CD4-positive, alpha-beta T cell treated with Interleukin-15 for 4 hours (primary cell): ENCODE measurements around the gene CERS5.

Experiments
- DNase-seq: peaks from one replicate; pipeline ENCODE4 v3.0.0-alpha.2; 2020; ENCODE audit warnings: low spot score

The CERS5 gene

GRCh38 chr12:50167049-50167828 lies at the start of gene CERS5:
Gene CERS5, minus strand, starts transcription at chr12:50167369. Its CDS starts 72 bp downstream, at chr12:50167297.
- peak; percentile 97 for DNase-seq

- DNase-seq: no peak
These were observed 47.9 kb upstream of the CERS5 start for GRCh38 chr12:50215033-50215432.

GRCh38 chr12:50214018-50214417 lies 46.8 kb upstream of the CERS5 start:
- DNase-seq: no peak

DNA sequence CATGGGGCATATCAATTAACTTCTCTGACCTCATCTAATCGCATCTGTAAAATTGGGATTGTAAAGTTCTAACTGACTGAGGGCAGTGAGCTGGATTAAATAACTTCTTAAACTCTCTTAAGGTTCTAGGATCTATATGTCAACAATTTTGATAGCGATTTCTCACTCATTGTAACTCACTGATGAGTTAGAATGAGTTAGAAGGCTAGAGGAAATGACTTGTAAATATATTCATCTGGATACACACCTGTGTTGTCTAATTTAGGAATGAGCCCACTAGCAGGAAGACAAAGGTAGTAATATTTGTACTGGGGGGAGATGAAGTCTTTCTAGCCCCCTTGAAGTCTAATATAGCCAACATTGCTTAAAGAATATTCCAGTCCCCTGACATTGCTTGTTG lies 46.3 kb upstream of the CERS5 start:
- no peak for DNase-seq

DNA sequence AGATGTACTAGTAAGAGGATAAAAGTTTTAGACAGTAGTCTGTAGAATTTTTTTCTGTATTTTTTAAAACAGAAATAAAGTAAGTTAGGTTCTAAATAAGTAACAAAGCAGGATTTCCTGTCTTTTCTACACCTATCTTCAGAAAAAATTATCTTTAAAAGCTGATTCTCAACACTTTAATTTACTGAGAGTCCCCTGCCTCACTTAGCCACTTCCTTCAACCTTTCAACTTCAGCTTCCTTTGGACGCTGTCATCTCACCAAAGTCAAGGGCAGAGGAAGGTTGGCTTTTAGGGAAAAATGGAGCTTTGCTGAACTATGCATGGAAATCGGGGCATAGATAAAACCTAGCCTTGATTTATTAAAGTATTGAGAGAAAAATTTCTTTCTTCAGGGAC lies 44.9 kb upstream of the CERS5 start:
- no peak for DNase-seq

DNA sequence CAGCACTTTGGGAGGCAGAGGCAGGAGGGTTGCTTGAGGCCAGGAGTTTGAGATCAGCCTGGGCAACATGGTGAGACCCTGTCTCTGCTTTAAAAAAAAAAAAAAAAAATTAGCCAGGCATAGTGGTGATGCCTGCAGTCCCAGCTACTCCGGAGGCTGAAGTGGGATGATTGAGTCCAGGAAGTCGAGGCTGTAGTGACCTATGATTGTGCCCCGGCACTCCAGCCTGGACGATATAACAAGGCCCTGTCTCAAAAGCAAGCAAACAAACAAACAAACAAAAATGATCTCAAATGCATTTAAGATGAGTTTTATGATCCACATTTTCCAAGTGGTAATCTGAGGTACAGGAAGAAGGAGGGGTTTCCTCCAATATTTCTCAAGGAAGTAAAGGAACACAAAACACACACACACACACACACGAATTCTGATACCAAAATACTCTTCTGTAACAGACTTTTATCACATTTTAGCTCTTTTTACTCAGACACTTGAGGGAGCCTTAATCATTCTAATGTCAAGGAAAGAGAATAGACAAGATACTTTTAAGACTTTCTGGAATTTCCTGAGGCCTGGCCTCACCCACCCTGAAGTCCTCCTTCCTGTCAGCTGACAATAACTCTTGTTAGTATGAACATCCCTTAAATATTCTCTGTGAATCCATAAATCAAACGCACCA lies 44.4 kb upstream of the CERS5 start:
- peak; percentile 20 for DNase-seq

DNA sequence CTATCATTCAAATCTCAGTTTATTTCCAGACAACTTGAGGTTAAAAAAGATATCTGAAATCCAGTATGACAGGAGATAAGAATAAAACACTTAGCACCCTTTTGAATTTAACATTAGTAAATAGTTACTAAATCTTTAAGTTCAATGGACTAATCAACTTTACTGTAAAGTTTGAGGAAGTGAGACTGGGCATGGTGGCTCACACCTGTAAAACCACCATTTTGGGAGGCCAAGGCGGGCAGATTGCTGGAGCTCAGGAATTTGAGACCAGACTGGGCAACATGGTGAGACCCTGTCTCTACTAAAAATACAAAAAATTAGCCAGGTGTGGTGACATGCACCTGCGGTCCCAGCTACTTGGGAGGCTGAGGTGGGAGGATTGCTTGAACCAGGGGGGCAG lies 40.3 kb upstream of the CERS5 start:
- no peak for DNase-seq

DNA sequence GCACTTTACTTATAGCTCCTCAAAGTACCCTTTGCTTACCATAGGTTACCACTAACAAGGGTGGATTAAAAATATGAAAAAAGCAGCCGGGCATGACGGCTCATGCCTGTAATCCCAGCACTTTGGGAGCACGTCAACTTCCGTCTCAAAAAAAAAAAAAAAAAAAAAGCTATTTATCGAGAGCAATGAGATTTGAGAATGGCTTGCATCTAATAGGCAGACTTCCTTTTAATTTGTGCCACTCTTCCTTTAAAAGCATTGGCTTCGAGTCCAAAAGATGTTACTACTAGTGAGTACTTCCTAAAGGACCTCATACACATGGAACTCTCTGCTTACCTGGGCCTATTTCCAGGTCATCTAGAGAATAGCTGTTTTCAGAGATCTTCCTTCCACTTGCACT lies 38.5 kb upstream of the CERS5 start:
- no peak for DNase-seq

DNA sequence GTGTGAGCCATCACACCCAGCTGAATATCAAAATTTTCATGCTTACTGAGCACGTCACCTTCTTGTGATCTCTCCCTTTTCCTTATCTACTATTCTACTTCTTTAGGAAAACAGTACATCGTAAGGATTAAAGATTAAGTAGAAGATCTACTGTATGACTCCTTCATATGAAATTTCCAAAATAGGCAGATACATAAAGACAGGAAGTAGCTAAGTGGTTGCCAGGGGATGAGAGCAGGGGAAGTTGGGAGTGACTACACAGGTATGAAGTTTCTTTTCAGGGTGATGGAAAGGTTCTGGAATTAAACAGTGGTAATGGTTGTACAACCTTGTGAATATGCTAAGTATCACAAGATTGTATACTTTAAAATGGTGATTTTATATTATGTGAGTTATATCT lies 36.5 kb upstream of the CERS5 start:
- no peak for DNase-seq

GRCh38 chr12:50201987-50202521 lies 34.9 kb upstream of the CERS5 start:
- DNase-seq: no peak

GRCh38 chr12:50200552-50201273 lies 33.5 kb upstream of the CERS5 start:
- DNase-seq: no peak

GRCh38 chr12:50198829-50199228 lies 31.7 kb upstream of the CERS5 start:
- DNase-seq: no peak

GRCh38 chr12:50197297-50197727 lies 30.1 kb upstream of the CERS5 start:
- no peak for DNase-seq

- no peak for DNase-seq
These were observed 29.4 kb upstream of the CERS5 start for GRCh38 chr12:50196537-50196936.

DNA sequence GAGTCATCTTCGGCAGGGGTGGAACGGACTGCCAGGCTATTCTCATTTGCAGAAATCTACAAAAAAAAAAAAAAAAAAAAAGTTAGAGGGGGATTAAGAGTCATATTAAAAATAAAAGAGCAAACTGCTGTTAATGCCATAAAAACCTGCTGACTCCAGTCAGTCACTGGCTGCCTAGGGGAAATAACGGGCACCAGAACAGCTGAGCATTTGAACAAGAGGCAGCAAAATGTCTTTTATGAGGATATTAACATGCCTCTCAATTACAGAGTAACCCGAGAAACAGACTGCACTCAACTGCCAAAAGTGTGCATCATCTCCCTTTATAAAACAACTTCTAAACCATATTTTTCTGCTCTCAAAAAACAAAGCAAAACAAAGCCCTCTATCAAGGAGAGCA lies 28.7 kb upstream of the CERS5 start:
- no peak for DNase-seq

DNA sequence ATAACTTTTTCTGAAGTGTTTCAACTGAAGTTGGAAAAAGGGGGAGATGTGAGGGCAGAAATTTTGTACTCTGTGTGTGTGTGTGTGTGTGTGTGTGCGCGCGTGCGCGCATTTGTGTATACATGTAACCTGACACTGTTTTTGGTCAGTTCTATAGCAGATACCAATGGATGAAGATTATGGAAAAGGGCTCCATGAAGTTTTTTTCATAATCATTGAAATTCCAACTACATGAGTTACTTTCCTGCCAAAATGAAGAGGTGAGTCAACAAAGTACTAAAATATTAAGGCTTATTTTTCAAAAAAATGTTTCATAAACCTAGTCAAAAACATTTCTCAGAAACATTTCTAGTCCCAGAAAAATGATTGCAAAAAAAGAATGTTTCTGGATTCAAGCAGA lies 25.7 kb upstream of the CERS5 start:
- no peak for DNase-seq

DNA sequence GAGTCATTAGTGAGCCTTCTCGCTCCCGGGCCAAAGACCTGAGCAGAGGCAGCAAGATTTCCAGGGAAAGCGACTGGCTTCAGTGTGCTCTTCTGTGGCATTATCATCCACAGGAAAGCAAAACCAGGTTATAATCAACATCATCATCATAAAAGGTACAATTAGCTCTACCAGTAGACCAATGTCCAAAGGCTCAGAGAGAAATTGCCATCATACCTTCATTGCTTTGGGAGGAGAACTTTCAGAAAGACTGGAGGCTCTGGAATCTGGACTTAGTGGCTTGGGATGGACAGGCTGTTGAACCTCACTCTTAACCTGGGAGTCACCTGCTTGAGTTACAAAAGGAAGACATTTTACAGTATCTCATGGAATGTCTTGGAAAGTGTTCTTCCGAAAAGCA lies 25.1 kb upstream of the CERS5 start:
- no peak for DNase-seq

DNA sequence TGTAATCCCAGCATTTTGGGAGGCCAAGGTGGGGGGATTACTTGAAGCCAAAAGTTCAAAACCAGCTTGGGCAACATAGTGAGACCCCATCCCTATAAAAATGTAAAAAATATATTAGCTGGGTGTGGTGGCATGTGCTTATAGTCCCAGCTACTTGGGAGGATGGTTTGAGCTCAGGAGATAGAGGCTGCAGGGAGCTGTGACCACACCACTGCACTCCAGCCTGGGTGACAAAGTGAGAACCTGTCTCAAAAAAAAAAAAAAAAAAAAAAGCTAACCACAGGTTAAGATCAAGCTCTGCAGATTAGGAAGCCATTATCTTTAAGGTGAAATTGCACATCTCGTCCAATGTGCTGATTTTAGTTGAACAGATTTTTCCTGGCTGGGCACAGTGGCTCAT lies 23.7 kb upstream of the CERS5 start:
- no peak for DNase-seq

DNA sequence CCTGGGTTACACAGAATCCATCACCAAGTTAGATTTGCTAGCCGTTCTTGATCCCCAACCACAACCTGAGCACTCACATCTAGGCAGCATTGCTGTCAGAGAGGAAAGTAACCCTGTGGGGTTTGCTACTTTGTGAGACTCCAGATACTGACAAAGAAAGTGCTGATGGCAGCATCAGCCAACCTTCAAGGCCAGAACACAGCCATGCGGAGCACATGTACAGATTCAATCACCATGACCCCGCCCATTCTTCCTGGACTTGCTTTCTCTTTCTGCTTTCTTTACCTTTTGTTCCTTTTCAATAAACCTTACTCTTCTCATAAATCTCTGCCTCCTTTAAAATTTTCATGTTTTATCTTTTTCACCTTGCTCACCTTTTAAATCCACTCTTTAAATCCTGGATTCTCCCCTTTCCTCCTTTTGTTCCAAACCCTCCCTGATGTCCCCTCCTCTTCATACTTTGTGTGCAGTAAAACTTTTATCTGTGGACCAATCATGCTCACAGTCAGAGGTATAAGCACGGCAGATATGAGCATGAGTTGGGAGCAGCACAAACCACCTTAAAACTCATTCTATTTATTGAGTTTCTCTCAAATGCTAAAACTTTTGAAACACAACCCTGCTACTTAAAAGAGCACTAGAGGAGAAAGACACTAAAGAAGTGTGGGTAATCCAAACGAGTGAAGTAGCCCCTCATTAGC lies 21.9 kb upstream of the CERS5 start:
- DNase-seq: peak; percentile 21

DNA sequence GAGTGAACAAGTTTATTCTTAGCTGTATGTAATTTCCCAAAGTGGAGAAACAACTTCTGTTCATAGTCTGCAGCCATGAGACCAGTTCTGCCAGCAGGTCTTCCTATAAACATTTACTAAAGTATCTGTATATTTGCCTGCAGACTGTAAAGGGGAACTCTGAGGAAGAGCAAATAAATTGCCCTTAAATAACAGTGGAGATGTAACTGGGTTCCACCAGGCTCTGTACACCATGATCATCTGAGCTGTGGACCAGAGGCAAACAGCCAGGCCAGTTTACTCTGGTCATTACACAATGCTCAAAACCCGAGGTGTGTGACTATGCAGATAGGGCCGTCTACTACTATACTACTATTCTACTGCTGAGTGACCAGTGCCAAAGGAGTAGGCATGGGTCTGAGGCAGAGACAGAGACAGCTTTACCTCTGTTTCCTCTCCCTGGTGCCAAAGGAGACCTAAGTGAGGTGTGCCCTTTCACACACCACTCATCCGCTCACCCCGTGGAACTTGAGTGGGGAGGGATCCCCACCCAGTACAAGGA lies 21.1 kb upstream of the CERS5 start:
- DNase-seq: no peak

- no peak for DNase-seq
These were observed 20.1 kb upstream of the CERS5 start for GRCh38 chr12:50187084-50187900.
